ENCODE data around the gene TLE3.

The TLE3 gene

GRCh38 chr15:70047386-70048197 lies 50.1 kb downstream of the TLE3 start:
- Histone ChIP-seq H3K4me3 (ENCODE audit: low read depth, low read length) (no peak overlapping the region), H3K27me3 (ENCODE audit: insufficient read depth, low read length) (no peaks in the 10 kb centered on the region), H3K79me2 (ENCODE audit: control insufficient read depth, insufficient read depth, low read length, unreplicated experiment) (no peaks in the 10 kb centered on the region), H2AFZ (ENCODE audit: low read length, unreplicated experiment) (no peak overlapping the region), H3K36me3 (ENCODE audit: insufficient read depth, low read length) (peaks cover 12% of the 10 kb centered on the region; the same call in 1 of the 2 replicates), H3K4me1 (ENCODE audit: control insufficient read depth, insufficient read depth, low read length, unreplicated experiment) (peaks cover 13% of the 10 kb centered on the region), H3K27ac (ENCODE audit: low read depth, low read length) (no peak overlapping the region)

- Histone ChIP-seq H3K4me3 (ENCODE audit: low read depth, low read length) (no peak overlapping the region), H3K36me3 (ENCODE audit: insufficient read depth, low read length) (peaks cover 6% of the 10 kb centered on the region; the same call in 1 of the 2 replicates), H3K27ac (ENCODE audit: low read depth, low read length) (no peak overlapping the region), H3K79me2 (ENCODE audit: control insufficient read depth, insufficient read depth, low read length, unreplicated experiment) (no peaks in the 10 kb centered on the region), H3K27me3 (ENCODE audit: insufficient read depth, low read length) (no peaks in the 10 kb centered on the region), H3K4me1 (ENCODE audit: control insufficient read depth, insufficient read depth, low read length, unreplicated experiment) (peaks cover 13% of the 10 kb centered on the region), H2AFZ (ENCODE audit: low read length, unreplicated experiment) (no peak overlapping the region)
Observed at GRCh38 chr15:70046679-70047369, 50.9 kb downstream of the TLE3 start.

- H3K4me3 ChIP-seq (ENCODE audit: low read depth, low read length), result no peak overlapping the region
- H2AFZ ChIP-seq (ENCODE audit: low read length, unreplicated experiment), result no peak overlapping the region
- 0 out of 2 replicates have a peak, but pooled peaks cover 5% of the 10 kb centered on the region for H3K36me3 ChIP-seq (ENCODE audit: insufficient read depth, low read length)
- peak overlapping the region; percentile 35; the same call in 1 of the 2 replicates for H3K27ac ChIP-seq (ENCODE audit: low read depth, low read length)
- H3K27me3 ChIP-seq (ENCODE audit: insufficient read depth, low read length), result peaks cover 9% of the 10 kb centered on the region
- no peaks in the 10 kb centered on the region for H3K79me2 ChIP-seq (ENCODE audit: control insufficient read depth, insufficient read depth, low read length, unreplicated experiment)
- H3K4me1 ChIP-seq (ENCODE audit: control insufficient read depth, insufficient read depth, low read length, unreplicated experiment), result peaks cover 13% of the 10 kb centered on the region
Observed at GRCh38 chr15:70045045-70045444, 52.7 kb downstream of the TLE3 start.

- no peak overlapping the region for H2AFZ ChIP-seq (ENCODE audit: low read length, unreplicated experiment)
- no peaks in the 10 kb centered on the region for H3K79me2 ChIP-seq (ENCODE audit: control insufficient read depth, insufficient read depth, low read length, unreplicated experiment)
- no peak overlapping the region for H3K27ac ChIP-seq (ENCODE audit: low read depth, low read length)
- peaks cover 13% of the 10 kb centered on the region for H3K27me3 ChIP-seq (ENCODE audit: insufficient read depth, low read length)
- H3K4me3 ChIP-seq (ENCODE audit: low read depth, low read length), result no peak overlapping the region
- H3K36me3 ChIP-seq (ENCODE audit: insufficient read depth, low read length), result no peaks in the 10 kb centered on the region
- peaks cover 13% of the 10 kb centered on the region for H3K4me1 ChIP-seq (ENCODE audit: control insufficient read depth, insufficient read depth, low read length, unreplicated experiment)
Observed at GRCh38 chr15:70044168-70044567, 53.5 kb downstream of the TLE3 start.

- H3K4me3 ChIP-seq (ENCODE audit: low read depth, low read length), result no peak overlapping the region
- H3K79me2 ChIP-seq (ENCODE audit: control insufficient read depth, insufficient read depth, low read length, unreplicated experiment), result no peaks in the 10 kb centered on the region
- H2AFZ ChIP-seq (ENCODE audit: low read length, unreplicated experiment), result no peak overlapping the region
- H3K27me3 ChIP-seq (ENCODE audit: insufficient read depth, low read length), result peaks cover 14% of the 10 kb centered on the region
- H3K36me3 ChIP-seq (ENCODE audit: insufficient read depth, low read length), result no peaks in the 10 kb centered on the region
- H3K4me1 ChIP-seq (ENCODE audit: control insufficient read depth, insufficient read depth, low read length, unreplicated experiment), result peaks cover 13% of the 10 kb centered on the region
- H3K27ac ChIP-seq (ENCODE audit: low read depth, low read length), result no peak overlapping the region
Observed at GRCh38 chr15:70043590-70043989, 54.1 kb downstream of the TLE3 start.

GRCh38 chr15:70042553-70043214 lies 55.0 kb downstream of the TLE3 start:
- Histone ChIP-seq H3K4me3 (ENCODE audit: low read depth, low read length) (no peak overlapping the region), H3K27ac (ENCODE audit: low read depth, low read length) (no peak overlapping the region), H2AFZ (ENCODE audit: low read length, unreplicated experiment) (no peak overlapping the region), H3K36me3 (ENCODE audit: insufficient read depth, low read length) (no peaks in the 10 kb centered on the region), H3K27me3 (ENCODE audit: insufficient read depth, low read length) (peaks cover 22% of the 10 kb centered on the region), H3K79me2 (ENCODE audit: control insufficient read depth, insufficient read depth, low read length, unreplicated experiment) (no peaks in the 10 kb centered on the region), H3K4me1 (ENCODE audit: control insufficient read depth, insufficient read depth, low read length, unreplicated experiment) (peaks cover 11% of the 10 kb centered on the region)

- Histone ChIP-seq H3K4me3 (ENCODE audit: low read depth, low read length) (no peak overlapping the region), H3K27me3 (ENCODE audit: insufficient read depth, low read length) (peaks cover 31% of the 10 kb centered on the region), H3K4me1 (ENCODE audit: control insufficient read depth, insufficient read depth, low read length, unreplicated experiment) (peaks cover 4% of the 10 kb centered on the region), H3K27ac (ENCODE audit: low read depth, low read length) (no peak overlapping the region), H3K36me3 (ENCODE audit: insufficient read depth, low read length) (no peaks in the 10 kb centered on the region), H2AFZ (ENCODE audit: low read length, unreplicated experiment) (no peak overlapping the region), H3K79me2 (ENCODE audit: control insufficient read depth, insufficient read depth, low read length, unreplicated experiment) (no peaks in the 10 kb centered on the region)
Observed at GRCh38 chr15:70039917-70040316, 57.8 kb downstream of the TLE3 start.

GRCh38 chr15:70038730-70039392 lies 58.9 kb downstream of the TLE3 start:
- no peaks in the 10 kb centered on the region for H3K4me1 ChIP-seq (ENCODE audit: control insufficient read depth, insufficient read depth, low read length, unreplicated experiment)

GRCh38 chr15:70037292-70037640 lies 60.5 kb downstream of the TLE3 start:
- Histone ChIP-seq H2AFZ (ENCODE audit: low read length, unreplicated experiment) (no peak overlapping the region), H3K4me1 (ENCODE audit: control insufficient read depth, insufficient read depth, low read length, unreplicated experiment) (peaks cover 5% of the 10 kb centered on the region), H3K36me3 (ENCODE audit: insufficient read depth, low read length) (no peaks in the 10 kb centered on the region), H3K4me3 (ENCODE audit: low read depth, low read length) (no peak overlapping the region), H3K27ac (ENCODE audit: low read depth, low read length) (no peak overlapping the region), H3K27me3 (ENCODE audit: insufficient read depth, low read length) (peaks cover 54% of the 10 kb centered on the region), H3K79me2 (ENCODE audit: control insufficient read depth, insufficient read depth, low read length, unreplicated experiment) (no peaks in the 10 kb centered on the region)

More at GRCh38 chr15:70038730-70039392, 58.9 kb downstream of the TLE3 start:
- Histone ChIP-seq H3K36me3 (ENCODE audit: insufficient read depth, low read length) (no peaks in the 10 kb centered on the region), H2AFZ (ENCODE audit: low read length, unreplicated experiment) (no peak overlapping the region), H3K27ac (ENCODE audit: low read depth, low read length) (no peak overlapping the region), H3K79me2 (ENCODE audit: control insufficient read depth, insufficient read depth, low read length, unreplicated experiment) (no peaks in the 10 kb centered on the region), H3K4me3 (ENCODE audit: low read depth, low read length) (no peak overlapping the region), H3K27me3 (ENCODE audit: insufficient read depth, low read length) (peaks cover 40% of the 10 kb centered on the region)

- H3K36me3 ChIP-seq (ENCODE audit: insufficient read depth, low read length), result no peaks in the 10 kb centered on the region
- no peak overlapping the region for H3K4me3 ChIP-seq (ENCODE audit: low read depth, low read length)
- H3K27ac ChIP-seq (ENCODE audit: low read depth, low read length), result no peak overlapping the region
Observed at GRCh38 chr15:70036585-70037291, 61.0 kb downstream of the TLE3 start.

More at GRCh38 chr15:70036585-70037291, 61.0 kb downstream of the TLE3 start:
- no peaks in the 10 kb centered on the region for H3K79me2 ChIP-seq (ENCODE audit: control insufficient read depth, insufficient read depth, low read length, unreplicated experiment)
- H3K27me3 ChIP-seq (ENCODE audit: insufficient read depth, low read length), result peaks cover 54% of the 10 kb centered on the region
- H2AFZ ChIP-seq (ENCODE audit: low read length, unreplicated experiment), result no peak overlapping the region
- H3K4me1 ChIP-seq (ENCODE audit: control insufficient read depth, insufficient read depth, low read length, unreplicated experiment), result peaks cover 5% of the 10 kb centered on the region
